ENCODE results near the gene SH2D3A. TPM values are rescaled to one million over a fixed set of nuclear protein-coding genes. Genes with fewer than 3 reads are reported as not detected.
A peak's percentile ranks its signal among the peaks of the same experiment; 100 is the strongest.

The SH2D3A gene
- total RNA-seq, 2 experiments from 2014 or later: 39.2 to 41.3 TPM

- ChIA-PET CTCF (no interaction called here), POLR2A (no interaction called here)
- no peaks in the 10 kb centered on the region for H3K36me3 ChIP-seq (ENCODE audit: insufficient read depth, low read length)
- H3K4me3 Mint-ChIP-seq: no peak overlapping the region
- H3K27ac ChIP-seq (ENCODE audit: low read depth in 1 of 2, low read length in 2 of 2): no peak overlapping the region
- no peaks in the 10 kb centered on the region for H3K4me1 ChIP-seq (ENCODE audit: insufficient read depth, low read length)
- no peak for ATAC-seq (ENCODE audit: poor library complexity)
- intact Hi-C loops (cut with DNase I, micrococcal nuclease): loop anchor here in 1 of 2 experiments (5.0 kb wide), 1 partner anchor 35 kb away; no protein-coding TSS in a partner anchor
- no peaks in the 10 kb centered on the region for H3K36me3 Mint-ChIP-seq (ENCODE audit: low read depth)
- H3K27me3 ChIP-seq (ENCODE audit: control insufficient read depth in 1 of 2, insufficient read depth in 2 of 2, low read length in 2 of 2): no peaks in the 10 kb centered on the region
- no peak overlapping the region for H3K27ac Mint-ChIP-seq
- H3K9me3 ChIP-seq (ENCODE audit: control insufficient read depth in 1 of 2, insufficient read depth in 1 of 2, low read length in 2 of 2): no peaks in the 10 kb centered on the region
- no peak overlapping the region for H3K4me3 ChIP-seq (ENCODE audit: low read length)
- no peaks in the 10 kb centered on the region for H3K9me3 Mint-ChIP-seq
- no peak for TF ChIP-seq CTCF (IDR thresholded peaks at IDR 0.05)
- peak in 1 of 14 experiments; percentile 22 for DNase-seq
- H3K27me3 Mint-ChIP-seq: peaks cover 4% of the 10 kb centered on the region
- H3K4me1 Mint-ChIP-seq (ENCODE audit: low read depth): peaks cover 4% of the 10 kb centered on the region
These were observed 50.2 kb downstream of the SH2D3A start for GRCh38 chr19:6717036-6717435.

GRCh38 chr19:6716610-6716970 is 50.6 kb downstream of the SH2D3A start:
- no peak overlapping the region for H3K4me3 Mint-ChIP-seq
- Histone ChIP-seq H3K36me3 (ENCODE audit: insufficient read depth, low read length) (no peaks in the 10 kb centered on the region), H3K4me3 (ENCODE audit: low read length) (no peak overlapping the region), H3K27ac (ENCODE audit: low read depth in 1 of 2, low read length in 2 of 2) (no peak overlapping the region), H3K27me3 (ENCODE audit: control insufficient read depth in 1 of 2, insufficient read depth in 2 of 2, low read length in 2 of 2) (no peaks in the 10 kb centered on the region), H3K4me1 (ENCODE audit: insufficient read depth, low read length) (no peaks in the 10 kb centered on the region), H3K9me3 (ENCODE audit: control insufficient read depth in 1 of 2, insufficient read depth in 1 of 2, low read length in 2 of 2) (no peaks in the 10 kb centered on the region)
- no peaks in the 10 kb centered on the region for H3K9me3 Mint-ChIP-seq
- ATAC-seq (ENCODE audit: poor library complexity) (no peak), DNase-seq (no peak)
- peaks cover 7% of the 10 kb centered on the region for H3K27me3 Mint-ChIP-seq
- H3K36me3 Mint-ChIP-seq (ENCODE audit: low read depth): no peaks in the 10 kb centered on the region
- no peak for TF ChIP-seq CTCF (IDR thresholded peaks at IDR 0.05)
- peaks cover 4% of the 10 kb centered on the region for H3K4me1 Mint-ChIP-seq (ENCODE audit: low read depth)
- H3K27ac Mint-ChIP-seq: no peak overlapping the region
- ChIA-PET POLR2A (no interaction called here), CTCF (no interaction called here)
- intact Hi-C loops (cut with DNase I, micrococcal nuclease): loop anchor here in 1 of 2 experiments (5.0 kb wide), 1 partner anchor 34 kb away; no protein-coding TSS in a partner anchor

GRCh38 chr19:6714749-6715555 is 52.3 kb downstream of the SH2D3A start:
- Histone ChIP-seq H3K27me3 (ENCODE audit: control insufficient read depth in 1 of 2, insufficient read depth in 2 of 2, low read length in 2 of 2) (peaks cover 8 to 11% of the 10 kb centered on the region in 2 experiments), H3K27ac (ENCODE audit: low read depth in 1 of 2, low read length in 2 of 2) (no peak overlapping the region), H3K4me1 (ENCODE audit: insufficient read depth, low read length) (peaks cover 8% of the 10 kb centered on the region), H3K4me3 (ENCODE audit: low read length) (no peak overlapping the region), H3K9me3 (ENCODE audit: control insufficient read depth in 1 of 2, insufficient read depth in 1 of 2, low read length in 2 of 2) (peaks cover 0 to 7% of the 10 kb centered on the region in 2 experiments), H3K36me3 (ENCODE audit: insufficient read depth, low read length) (no peaks in the 10 kb centered on the region)
- Mint-ChIP-seq H3K4me3 (no peak overlapping the region), H3K4me1 (ENCODE audit: low read depth) (peaks cover 17% of the 10 kb centered on the region), H3K9me3 (no peaks in the 10 kb centered on the region), H3K27ac (no peak overlapping the region), H3K27me3 (peaks cover 23% of the 10 kb centered on the region), H3K36me3 (ENCODE audit: low read depth) (no peaks in the 10 kb centered on the region)
- DNase-seq (no peak), ATAC-seq (ENCODE audit: poor library complexity) (no peak)
- no peak for TF ChIP-seq CTCF (IDR thresholded peaks at IDR 0.05)
- POLR2A ChIA-PET: interaction anchor here (0.7 kb wide), 1 partner anchor 1746 kb away, joined by 3 read pairs; no protein-coding TSS in a partner anchor
- intact Hi-C loops (cut with DNase I, micrococcal nuclease): loop anchor here in 1 of 2 experiments (5.0 kb wide), 1 partner anchor 33 kb away; no protein-coding TSS in a partner anchor
- CTCF ChIA-PET: no interaction called here
